Measurements from ENCODE around the gene TBX3.

TBX3 gene

DNA sequence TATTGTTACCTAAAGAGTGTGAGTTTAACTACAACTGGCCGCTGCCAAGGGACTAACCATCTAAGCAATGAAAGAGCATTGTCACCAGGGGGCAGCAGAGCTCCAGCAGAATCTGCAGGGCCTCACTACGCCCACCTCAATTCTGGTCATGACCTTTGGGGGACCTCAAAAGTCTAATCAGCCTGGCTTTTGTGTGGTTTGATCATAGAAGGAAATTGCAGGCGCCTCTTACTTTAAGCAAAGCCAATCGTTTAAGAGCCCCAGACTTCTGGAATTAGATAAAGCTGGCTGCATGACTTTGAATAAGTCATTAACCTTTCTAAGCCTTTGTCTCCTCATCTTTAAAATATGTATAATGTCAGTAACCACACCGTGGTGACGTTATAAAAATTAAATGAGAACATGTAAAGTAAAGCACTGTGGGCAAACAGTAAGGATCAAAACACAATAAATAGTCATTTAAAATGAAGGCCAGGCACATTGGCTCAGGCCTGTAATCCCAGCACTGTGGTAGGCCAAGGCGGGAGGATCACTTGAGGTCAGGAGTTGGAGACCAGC is 58.6 kb downstream of the TBX3 start:
- DNase-seq, result no peak

DNA sequence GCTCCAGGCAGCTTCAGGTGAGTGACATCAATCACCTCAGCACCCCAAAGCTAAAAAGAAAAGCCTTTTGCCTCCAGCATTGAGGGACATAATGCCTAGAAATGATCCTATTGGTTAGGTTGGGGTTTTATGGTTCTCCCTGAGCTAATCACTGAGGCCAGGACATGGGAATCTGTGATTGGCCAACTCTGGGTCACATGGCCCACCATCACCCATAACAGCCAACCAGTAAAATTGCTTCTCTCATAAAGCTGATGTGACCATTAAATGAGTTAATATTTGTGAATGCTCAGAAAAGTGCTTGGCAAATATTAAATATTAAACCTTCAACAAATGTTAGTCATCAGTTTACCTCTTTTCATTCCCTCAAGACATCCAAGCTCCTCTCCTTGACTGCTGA is 60.2 kb downstream of the TBX3 start:
- no peak for DNase-seq

Data from effector CD8-positive, alpha-beta T cell (primary cell).